GM18499 (cell line): ENCODE measurements around the gene CUEDC2.

Experiments used
- ATAC-seq: cut with Tn5 transposase; IDR thresholded peaks from one replicate; pipeline ENCODE4 v1.9.1; 2021; ENCODE audit warnings: moderate number of reproducible peaks; ENCODE audit not compliant: insufficient read depth, unreplicated experiment

CUEDC2 gene

GRCh38 chr10:102375867-102376266, 56.5 kb downstream of the CUEDC2 start:
- ATAC-seq, result no peak

DNA sequence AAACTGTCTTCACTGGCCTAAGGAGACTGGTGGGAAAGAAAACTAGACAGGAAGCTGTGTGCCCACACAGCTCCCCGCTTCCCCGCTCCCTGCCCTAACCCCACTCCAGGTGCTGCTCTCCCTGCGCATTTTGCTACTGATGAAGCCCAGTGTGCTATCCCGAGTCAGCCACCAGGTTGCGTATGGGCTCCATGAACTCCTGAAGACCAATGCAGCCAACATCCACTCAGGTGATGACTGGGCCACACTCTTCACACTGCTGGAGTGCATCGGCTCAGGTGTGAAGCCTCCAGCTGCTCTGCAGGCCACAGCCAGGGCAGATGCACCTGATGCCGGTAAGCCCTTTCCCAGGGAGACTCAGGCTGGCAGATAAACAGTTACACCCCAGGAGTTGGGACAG, 57.1 kb downstream of the CUEDC2 start:
- no peak for ATAC-seq
